ENCODE results near the gene PTH2. TPM values are rescaled to one million over a fixed set of nuclear protein-coding genes. Genes with fewer than 3 reads are reported as not detected.
"Not testable (repeated sequence)": the region's sequence is repeated elsewhere in the genome, so short reads cannot be mapped to it uniquely, and the experiment has no call there.

PTH2 gene
- polyA plus RNA-seq, 3 donors: not detected

GRCh38 chr19:49445997-49446396, 22.8 kb upstream of the PTH2 start:
- H3K27ac Mint-ChIP-seq: peak overlapping the region in 3 of 7 donors; percentile 21 to 69 (median 42)
- WGBS (ENCODE audit: insufficient coverage): 85% methylated on average over 3 of the region's 3 CpGs
- Histone ChIP-seq H3K27ac (ENCODE audit: low read depth in 1 of 2, low read length in 2 of 2) (no peak overlapping the region), H3K9ac (ENCODE audit: insufficient read depth, low read length, poor library complexity, severe bottlenecking) (no peak overlapping the region), H3K36me3 (replicated peaks in 1 of 2; ENCODE audit: control insufficient read depth in 1 of 2, insufficient read depth in 2 of 2, low read length in 2 of 2) (peaks cover 24 to 33% of the 10 kb centered on the region in 2 donors), H3K4me1 (ENCODE audit: control insufficient read depth in 1 of 2, insufficient read depth in 2 of 2, low read length in 2 of 2) (peaks cover 43 to 55% of the 10 kb centered on the region in 2 donors), H4K20me1 (ENCODE audit: insufficient read depth, low read length) (no peaks in the 10 kb centered on the region), H2AFZ (ENCODE audit: insufficient read depth, low read depth, low read length, poor library complexity, severe bottlenecking) (no peak overlapping the region), H3K4me3 (replicated peaks in 1 of 3; ENCODE audit: low read depth in 2 of 3, low read length in 3 of 3) (no peak overlapping the region), H3K27me3 (ENCODE audit: control insufficient read depth in 2 of 2, insufficient read depth in 2 of 2, low read length in 2 of 2) (peaks cover 12 to 14% of the 10 kb centered on the region in 2 donors), H3K4me2 (replicated peaks; ENCODE audit: extremely low read depth, low read length, poor library complexity, severe bottlenecking) (no peak overlapping the region), H3K79me2 (ENCODE audit: insufficient read depth, low read length) (peaks cover 7% of the 10 kb centered on the region), H3K9me3 (replicated peaks in 1 of 2; ENCODE audit: control insufficient read depth in 1 of 2, insufficient read depth in 1 of 2, low read length in 2 of 2) (peaks cover 0 to 10% of the 10 kb centered on the region in 2 donors)
- TF ChIP-seq, protein P1, sequence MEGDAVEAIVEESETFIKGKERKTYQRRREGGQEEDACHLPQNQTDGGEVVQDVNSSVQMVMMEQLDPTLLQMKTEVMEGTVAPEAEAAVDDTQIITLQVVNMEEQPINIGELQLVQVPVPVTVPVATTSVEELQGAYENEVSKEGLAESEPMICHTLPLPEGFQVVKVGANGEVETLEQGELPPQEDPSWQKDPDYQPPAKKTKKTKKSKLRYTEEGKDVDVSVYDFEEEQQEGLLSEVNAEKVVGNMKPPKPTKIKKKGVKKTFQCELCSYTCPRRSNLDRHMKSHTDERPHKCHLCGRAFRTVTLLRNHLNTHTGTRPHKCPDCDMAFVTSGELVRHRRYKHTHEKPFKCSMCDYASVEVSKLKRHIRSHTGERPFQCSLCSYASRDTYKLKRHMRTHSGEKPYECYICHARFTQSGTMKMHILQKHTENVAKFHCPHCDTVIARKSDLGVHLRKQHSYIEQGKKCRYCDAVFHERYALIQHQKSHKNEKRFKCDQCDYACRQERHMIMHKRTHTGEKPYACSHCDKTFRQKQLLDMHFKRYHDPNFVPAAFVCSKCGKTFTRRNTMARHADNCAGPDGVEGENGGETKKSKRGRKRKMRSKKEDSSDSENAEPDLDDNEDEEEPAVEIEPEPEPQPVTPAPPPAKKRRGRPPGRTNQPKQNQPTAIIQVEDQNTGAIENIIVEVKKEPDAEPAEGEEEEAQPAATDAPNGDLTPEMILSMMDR (IDR thresholded peaks at IDR 0.05): no peak
- intact Hi-C loops (cut with micrococcal nuclease): no loop called here
- peaks cover 60% of the 10 kb centered on the region for H3K4me1 Mint-ChIP-seq
- peaks cover 0 to 12% (median 8%) of the 10 kb centered on the region in 7 donors for H3K9me3 Mint-ChIP-seq
- peaks cover 13 to 19% (median 15%) of the 10 kb centered on the region in 3 donors for H3K27me3 Mint-ChIP-seq (ENCODE audit: low read depth in 3 of 3)
- no peak overlapping the region for H3K4me3 Mint-ChIP-seq
- DNase-seq: no peak
- H3K36me3 Mint-ChIP-seq: peaks cover 47 to 53% of the 10 kb centered on the region in 2 donors

- peak overlapping the region in 1 of 3 experiments; percentile 95 for H3K4me3 ChIP-seq (replicated peaks in 1 of 3; ENCODE audit: low read depth in 2 of 3, low read length in 3 of 3)
- peak overlapping the region in 1 of 2 donors; percentile 9 for H3K4me3 Mint-ChIP-seq
- intact Hi-C loops (cut with micrococcal nuclease): loop anchor here in 1 of 2 donors (5.0 kb wide), 1 partner anchor 52 kb away; no protein-coding TSS in a partner anchor
- H3K27ac ChIP-seq (ENCODE audit: low read depth in 1 of 2, low read length in 2 of 2); DNase-seq; H3K9ac ChIP-seq (ENCODE audit: insufficient read depth, low read length, poor library complexity, severe bottlenecking); H4K20me1 ChIP-seq (ENCODE audit: insufficient read depth, low read length); H2AFZ ChIP-seq (ENCODE audit: insufficient read depth, low read depth, low read length, poor library complexity, severe bottlenecking); H3K79me2 ChIP-seq (ENCODE audit: insufficient read depth, low read length): not testable (repeated sequence)
- peaks cover 37 to 46% of the 10 kb centered on the region in 2 donors for H3K4me1 ChIP-seq (ENCODE audit: control insufficient read depth in 1 of 2, insufficient read depth in 2 of 2, low read length in 2 of 2)
- peak overlapping the region; percentile 100 for H3K4me2 ChIP-seq (replicated peaks; ENCODE audit: extremely low read depth, low read length, poor library complexity, severe bottlenecking)
- peaks cover 40 to 41% of the 10 kb centered on the region in 2 donors for H3K36me3 Mint-ChIP-seq
- H3K9me3 Mint-ChIP-seq: peaks cover 0 to 25% (median 14%) of the 10 kb centered on the region in 7 donors
- H3K27me3 Mint-ChIP-seq (ENCODE audit: low read depth in 3 of 3): peaks cover 31 to 37% (median 33%) of the 10 kb centered on the region in 3 donors
- peaks cover 29 to 32% of the 10 kb centered on the region in 2 donors for H3K27me3 ChIP-seq (ENCODE audit: control insufficient read depth in 2 of 2, insufficient read depth in 2 of 2, low read length in 2 of 2)
- H3K27ac Mint-ChIP-seq: peak overlapping the region in 2 of 7 donors; percentile 53 to 70
- peaks cover 20 to 29% of the 10 kb centered on the region in 2 donors for H3K36me3 ChIP-seq (replicated peaks in 1 of 2; ENCODE audit: control insufficient read depth in 1 of 2, insufficient read depth in 2 of 2, low read length in 2 of 2)
- WGBS (ENCODE audit: insufficient coverage): 67% methylated on average over 5 of the region's 5 CpGs
- H3K4me1 Mint-ChIP-seq: peaks cover 52% of the 10 kb centered on the region
- peaks cover 0 to 17% of the 10 kb centered on the region in 2 donors for H3K9me3 ChIP-seq (replicated peaks in 1 of 2; ENCODE audit: control insufficient read depth in 1 of 2, insufficient read depth in 1 of 2, low read length in 2 of 2)
Measured at GRCh38 chr19:49444100-49444700, 21.0 kb upstream of the PTH2 start.
